Activated T-cell treated with anti-CD3 and anti-CD28 coated beads, Interleukin-2, amount 50 U/mL, for 72 hours (primary cell): ENCODE data around the gene CYSLTR2. TPM values are rescaled to one million over a fixed set of nuclear protein-coding genes. Genes with fewer than 3 reads are reported as not detected.

Source experiments
- ATAC-seq, 2 donors: fragments of 150-1000 bp; cut with Tn5 transposase; replicated peaks in 1 of 2; 2 replicates each; pipeline ENCODE4 v1.10.0; 2021; ENCODE audit warnings: moderate library complexity in 2 of 2, mild to moderate bottlenecking in 1 of 2
- DNase-seq, 2 donors: peaks; one replicate each; pipeline ENCODE4 v3.0.0; 2021 to 2022; ENCODE audit warnings: mixed read lengths in 1 of 2
- H3K27ac Mint-ChIP-seq: one replicate; pipeline ENCODE4 v1.8.0; 2022; ENCODE audit warnings: mild to moderate bottlenecking, moderate library complexity, mixed read lengths
- H3K27me3 Mint-ChIP-seq: one replicate; pipeline ENCODE4 v1.8.0; 2022; ENCODE audit warnings: low read depth, mixed read lengths
- H3K36me3 Mint-ChIP-seq, 2 donors: one replicate each; pipeline ENCODE4 v1.8.0; 2022; ENCODE audit warnings: mixed read lengths in 2 of 2, mild to moderate bottlenecking in 1 of 2; ENCODE audit not compliant: insufficient read depth in 2 of 2
- H3K4me1 Mint-ChIP-seq: one replicate; pipeline ENCODE4 v1.8.0; 2022; ENCODE audit warnings: low read depth, mixed read lengths
- H3K4me3 Mint-ChIP-seq, 2 donors: one replicate each; pipeline ENCODE4 v1.8.0; 2022; ENCODE audit warnings: mild to moderate bottlenecking in 2 of 2, mixed read lengths in 2 of 2, moderate library complexity in 2 of 2
- H3K9me3 Mint-ChIP-seq, 2 donors: one replicate each; pipeline ENCODE4 v1.8.0; 2022; ENCODE audit warnings: mixed read lengths in 2 of 2
- total RNA-seq, 2 donors: library from RNA; stranded (reverse); gene quantifications; one replicate each; pipeline ENCODE4 v1.2.3, GENCODE V29; 2022

The CYSLTR2 gene, protein sequence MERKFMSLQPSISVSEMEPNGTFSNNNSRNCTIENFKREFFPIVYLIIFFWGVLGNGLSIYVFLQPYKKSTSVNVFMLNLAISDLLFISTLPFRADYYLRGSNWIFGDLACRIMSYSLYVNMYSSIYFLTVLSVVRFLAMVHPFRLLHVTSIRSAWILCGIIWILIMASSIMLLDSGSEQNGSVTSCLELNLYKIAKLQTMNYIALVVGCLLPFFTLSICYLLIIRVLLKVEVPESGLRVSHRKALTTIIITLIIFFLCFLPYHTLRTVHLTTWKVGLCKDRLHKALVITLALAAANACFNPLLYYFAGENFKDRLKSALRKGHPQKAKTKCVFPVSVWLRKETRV
- total RNA-seq = 1 to 10 TPM; 3.1 to 4.0 TPM

DNA sequence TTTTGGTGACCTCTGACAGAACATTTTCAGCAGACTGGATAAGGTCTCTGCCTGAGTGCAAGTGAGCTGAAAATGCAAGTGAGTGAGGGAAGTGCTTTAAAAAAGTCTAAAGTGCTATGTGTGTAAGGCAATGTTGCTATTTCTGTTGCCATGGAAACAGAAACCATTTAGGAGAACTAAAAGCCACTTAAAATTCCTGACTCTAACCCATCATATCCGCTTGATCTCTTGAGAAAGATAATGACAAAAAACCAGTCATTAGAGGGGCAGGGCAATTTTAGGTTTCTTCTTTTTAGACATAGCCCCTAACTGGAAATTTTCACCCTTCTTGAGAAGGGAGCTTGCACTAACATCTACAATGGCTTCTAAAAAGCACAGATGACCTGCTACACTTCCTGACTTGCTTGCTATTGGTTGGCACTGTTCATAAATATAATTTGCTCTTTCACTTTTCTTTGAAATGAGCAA lies at the start of gene CYSLTR2:
Gene CYSLTR2 (plus strand): TSS at position 458 of the 468 bp plus-strand sequence. CDS start 52,889 bp downstream, outside the sequence.
- peaks cover 41% of the 10 kb centered on the region for H3K4me1 Mint-ChIP-seq

DNA sequence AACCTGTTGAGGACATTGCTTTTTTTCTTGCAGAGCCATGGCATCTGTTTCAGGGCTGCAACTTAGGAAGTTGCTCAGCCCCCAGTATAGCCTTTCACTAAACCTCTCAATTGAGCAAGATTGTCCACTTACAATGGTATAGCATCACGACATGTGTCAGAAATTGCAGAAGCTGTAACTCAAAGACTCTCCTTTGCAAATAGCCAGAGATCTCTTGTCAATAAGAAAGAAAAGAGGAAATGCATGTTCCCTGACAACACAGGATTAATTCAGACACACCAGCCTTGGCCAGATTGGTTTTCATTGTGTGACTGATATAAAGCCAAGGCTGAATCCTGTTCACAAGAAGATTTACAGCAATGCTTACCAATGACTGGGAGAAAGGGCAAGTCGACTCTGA lies 38.7 kb upstream of the CYSLTR2 start:
- DNase-seq = no peak
- Mint-ChIP-seq H3K4me1 (no peaks in the 10 kb centered on the region), H3K4me3 (no peak overlapping the region), H3K27me3 (no peaks in the 10 kb centered on the region), H3K27ac (no peak overlapping the region), H3K36me3 (peaks cover 0 to under 1% of the 10 kb centered on the region in 2 donors), H3K9me3 (peaks cover 5 to 11% of the 10 kb centered on the region in 2 donors)
- no peak for ATAC-seq

More for the DNA sequence above, at the start of gene CYSLTR2:
- Mint-ChIP-seq H3K27ac (peak within 1 kb of the TSS; percentile 87), H3K36me3 (no peaks in the 10 kb centered on the region), H3K4me3 (peak within 1 kb of the TSS; percentile 86 to 91), H3K27me3 (no peaks in the 10 kb centered on the region), H3K9me3 (no peaks in the 10 kb centered on the region)
- ATAC-seq = peak; percentile 88
- peak; percentile 2 to 18 for DNase-seq

DNA sequence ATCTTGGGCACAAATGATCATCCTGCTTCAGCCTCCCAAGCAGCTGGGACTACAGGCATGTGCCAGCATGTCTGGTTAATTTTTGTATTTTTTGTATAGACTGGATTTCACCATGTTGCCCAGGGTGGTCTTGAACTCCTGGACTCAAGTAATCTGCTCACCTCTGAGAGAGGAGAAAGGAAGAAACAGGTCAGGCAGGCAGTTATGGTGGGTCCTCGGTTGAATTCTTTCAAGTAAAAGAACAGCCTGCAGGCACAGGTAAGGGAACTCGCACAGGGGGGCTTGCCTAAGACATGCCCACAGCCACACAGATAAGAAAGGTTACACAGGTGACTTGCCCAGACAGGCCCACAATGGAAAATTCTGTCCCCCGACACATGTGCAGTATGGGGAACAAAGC lies 34.8 kb upstream of the CYSLTR2 start:
- Mint-ChIP-seq H3K36me3 (peaks cover 5 to 9% of the 10 kb centered on the region in 2 donors), H3K27me3 (no peaks in the 10 kb centered on the region), H3K4me3 (no peak overlapping the region), H3K4me1 (no peaks in the 10 kb centered on the region), H3K27ac (no peak overlapping the region), H3K9me3 (peaks cover 15 to 16% of the 10 kb centered on the region in 2 donors)
- no peak for ATAC-seq
- no peak for DNase-seq

DNA sequence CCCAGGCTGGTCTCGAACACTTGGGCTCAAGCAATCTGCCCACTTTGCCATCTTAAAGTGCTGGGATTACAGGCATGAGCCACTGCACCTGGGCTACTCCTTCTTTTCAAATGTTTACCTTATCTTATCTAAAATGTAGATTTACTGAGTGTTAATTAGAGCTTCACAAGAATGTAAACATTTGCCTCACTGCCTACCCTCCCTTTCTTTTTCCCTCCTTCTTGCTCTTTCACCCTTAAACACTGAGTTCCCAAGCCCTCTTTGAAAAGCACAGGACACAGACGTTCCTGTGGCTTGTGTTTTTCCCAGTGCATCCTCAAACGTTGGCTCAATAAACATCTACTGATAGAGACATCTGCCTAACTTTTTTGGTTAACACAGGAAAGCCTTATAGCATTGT lies 32.7 kb upstream of the CYSLTR2 start:
- H3K27ac Mint-ChIP-seq = no peak overlapping the region
- DNase-seq = no peak
- no peaks in the 10 kb centered on the region for H3K4me1 Mint-ChIP-seq

DNA sequence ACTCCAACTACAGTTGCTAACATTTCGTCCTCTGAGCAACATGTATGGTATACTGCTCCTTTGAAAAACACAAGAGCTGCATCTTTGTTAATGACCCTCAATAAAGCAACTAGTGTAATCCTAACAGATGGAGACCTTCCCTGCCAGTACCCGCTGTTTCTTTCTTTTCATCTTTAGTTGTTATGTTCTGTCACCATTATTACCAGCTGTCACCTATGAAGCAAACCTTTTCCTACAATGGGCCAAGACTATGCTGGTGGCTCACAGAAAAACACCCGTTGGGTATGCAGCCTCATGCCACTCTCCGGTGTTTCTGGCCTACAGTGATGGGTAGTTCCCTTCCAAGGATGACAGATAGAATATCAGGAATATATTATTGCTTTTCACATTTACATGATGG lies 29.7 kb upstream of the CYSLTR2 start:
- peaks cover 5 to 9% of the 10 kb centered on the region in 2 donors for H3K36me3 Mint-ChIP-seq
- H3K27me3 Mint-ChIP-seq = no peaks in the 10 kb centered on the region
- peaks cover under 1% of the 10 kb centered on the region for H3K4me1 Mint-ChIP-seq
- ATAC-seq (no peak), DNase-seq (no peak)
- peaks cover 4 to 15% of the 10 kb centered on the region in 2 donors for H3K9me3 Mint-ChIP-seq
- H3K27ac Mint-ChIP-seq = no peak overlapping the region
- no peak overlapping the region for H3K4me3 Mint-ChIP-seq

More for the DNA sequence above, 32.7 kb upstream of the CYSLTR2 start:
- Mint-ChIP-seq H3K27me3 (no peaks in the 10 kb centered on the region), H3K36me3 (peaks cover 5 to 9% of the 10 kb centered on the region in 2 donors), H3K4me3 (no peak overlapping the region), H3K9me3 (peaks cover 10 to 16% of the 10 kb centered on the region in 2 donors)
- no peak for ATAC-seq

DNA sequence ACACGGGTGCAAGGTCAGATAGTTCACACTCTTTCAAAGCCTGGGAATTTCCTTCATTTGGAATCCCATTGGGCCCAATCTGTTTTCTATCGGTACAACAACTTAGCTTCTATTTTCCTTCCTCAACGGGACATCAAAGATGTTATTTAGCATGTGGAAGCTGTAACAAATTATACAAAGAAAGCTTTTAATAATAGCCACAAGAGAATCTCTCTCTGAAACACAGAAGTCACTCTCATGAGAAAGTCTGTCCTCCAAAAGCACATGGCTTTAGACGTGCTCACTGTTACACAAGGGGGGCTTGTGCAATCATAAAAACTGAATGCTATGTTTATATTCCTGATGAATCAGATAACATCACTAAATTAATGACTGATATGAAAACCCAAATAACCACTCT lies 28.9 kb upstream of the CYSLTR2 start:
- no peak for DNase-seq
- H3K4me3 Mint-ChIP-seq = no peak overlapping the region
- no peak for ATAC-seq
- H3K27ac Mint-ChIP-seq = no peak overlapping the region
- peaks cover 7 to 14% of the 10 kb centered on the region in 2 donors for H3K9me3 Mint-ChIP-seq
- H3K4me1 Mint-ChIP-seq = peaks cover 5% of the 10 kb centered on the region
- peaks cover 5 to 9% of the 10 kb centered on the region in 2 donors for H3K36me3 Mint-ChIP-seq
- no peaks in the 10 kb centered on the region for H3K27me3 Mint-ChIP-seq

DNA sequence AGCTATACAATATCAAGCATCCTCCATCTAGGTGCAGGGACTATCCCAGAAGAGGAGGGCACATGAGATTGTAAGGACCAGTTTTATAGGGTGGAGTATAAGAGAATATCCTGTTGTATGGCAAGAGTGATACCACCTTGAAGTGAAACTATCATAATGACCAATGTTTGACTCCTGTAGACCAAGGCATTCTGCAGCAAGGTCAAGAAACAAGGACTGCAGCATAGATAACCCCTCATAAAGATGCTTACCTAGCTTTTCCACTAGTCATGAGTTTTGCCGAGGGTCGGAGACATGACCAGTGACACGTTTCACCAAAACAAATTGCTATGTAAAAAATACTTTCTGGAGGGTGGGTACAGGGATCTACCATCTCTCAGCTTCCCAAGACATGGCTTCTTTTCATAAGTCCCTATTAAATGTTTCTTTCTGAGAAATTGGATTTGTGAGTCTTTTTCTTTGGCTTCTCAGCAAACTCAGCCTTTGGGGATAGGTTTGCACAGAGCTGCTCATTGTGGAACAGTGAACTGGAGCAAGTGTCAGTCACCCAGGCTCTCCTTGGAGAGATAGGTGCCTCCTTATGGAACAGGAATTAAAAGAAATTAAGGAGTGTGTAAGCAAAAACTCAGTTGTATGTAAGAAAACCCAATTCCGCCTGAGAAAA lies 28.2 kb upstream of the CYSLTR2 start:
- DNase-seq = no peak
- no peak overlapping the region for H3K4me3 Mint-ChIP-seq
- H3K27ac Mint-ChIP-seq = no peak overlapping the region
- no peak for ATAC-seq
- no peaks in the 10 kb centered on the region for H3K27me3 Mint-ChIP-seq
- H3K9me3 Mint-ChIP-seq = peaks cover 7% of the 10 kb centered on the region in 2 donors
- peaks cover 5% of the 10 kb centered on the region in 2 donors for H3K36me3 Mint-ChIP-seq
- peaks cover 5% of the 10 kb centered on the region for H3K4me1 Mint-ChIP-seq

DNA sequence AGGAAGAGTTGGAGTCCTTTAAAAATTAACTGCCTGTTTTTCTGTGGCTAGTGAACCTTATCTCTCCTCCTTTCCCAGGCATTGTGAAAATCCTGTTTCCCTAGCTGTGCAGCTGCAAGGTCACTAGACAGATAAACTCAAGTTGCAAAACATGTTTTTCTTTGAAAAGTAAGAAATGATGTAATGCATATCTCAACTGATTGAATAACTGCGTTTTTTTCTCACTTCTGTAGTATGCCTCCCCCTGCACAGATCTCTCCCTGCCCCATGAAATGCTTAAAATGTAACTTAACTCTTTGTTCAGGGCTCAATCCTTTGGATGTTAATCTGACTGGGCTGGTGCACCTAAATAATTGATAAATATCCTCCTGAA lies 27.7 kb upstream of the CYSLTR2 start:
- DNase-seq (no peak), ATAC-seq (no peak)
- Mint-ChIP-seq H3K36me3 (peaks cover 5% of the 10 kb centered on the region in 2 donors), H3K9me3 (peaks cover 7% of the 10 kb centered on the region in 2 donors), H3K27ac (no peak overlapping the region), H3K4me3 (no peak overlapping the region), H3K27me3 (no peaks in the 10 kb centered on the region), H3K4me1 (peaks cover 5% of the 10 kb centered on the region)

DNA sequence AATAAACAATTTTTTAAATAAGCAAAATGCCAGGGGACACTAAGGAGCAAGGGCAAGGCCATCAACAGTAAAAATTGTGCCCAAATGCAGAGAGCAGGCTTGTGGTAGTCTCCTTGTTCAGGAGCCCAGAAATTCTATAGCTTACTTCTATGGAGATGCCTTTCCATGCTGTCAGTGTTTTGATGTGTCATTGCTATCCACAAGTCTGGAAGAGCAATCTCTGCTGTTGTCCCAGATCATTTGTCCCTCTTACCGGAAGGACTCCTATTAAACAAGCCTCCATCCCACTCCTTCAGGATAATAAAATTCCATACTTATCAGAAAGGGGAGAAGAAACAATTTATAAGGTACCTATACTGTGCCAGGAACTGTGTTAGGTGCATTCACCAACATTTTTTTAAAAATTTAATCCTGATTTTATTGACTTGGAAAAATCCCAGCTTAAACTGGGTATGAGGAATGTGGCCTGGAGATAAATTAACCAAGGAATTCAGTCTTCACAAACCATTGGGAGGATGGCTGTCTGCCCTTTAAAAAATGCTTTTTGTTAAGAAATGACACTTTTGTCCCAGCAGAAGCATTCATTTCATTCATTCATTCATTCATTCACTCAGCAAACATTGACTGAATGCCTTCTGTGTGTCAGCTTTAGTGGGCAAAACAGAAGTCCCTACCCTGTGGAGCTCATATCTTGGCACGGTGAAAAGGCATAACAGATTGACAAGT lies 26.8 kb upstream of the CYSLTR2 start:
- Mint-ChIP-seq H3K4me3 (no peak overlapping the region), H3K27ac (no peak overlapping the region), H3K27me3 (no peaks in the 10 kb centered on the region), H3K9me3 (peaks cover 2 to 4% of the 10 kb centered on the region in 2 donors), H3K36me3 (no peaks in the 10 kb centered on the region), H3K4me1 (peaks cover 5% of the 10 kb centered on the region)
- no peak for DNase-seq
- no peak for ATAC-seq

DNA sequence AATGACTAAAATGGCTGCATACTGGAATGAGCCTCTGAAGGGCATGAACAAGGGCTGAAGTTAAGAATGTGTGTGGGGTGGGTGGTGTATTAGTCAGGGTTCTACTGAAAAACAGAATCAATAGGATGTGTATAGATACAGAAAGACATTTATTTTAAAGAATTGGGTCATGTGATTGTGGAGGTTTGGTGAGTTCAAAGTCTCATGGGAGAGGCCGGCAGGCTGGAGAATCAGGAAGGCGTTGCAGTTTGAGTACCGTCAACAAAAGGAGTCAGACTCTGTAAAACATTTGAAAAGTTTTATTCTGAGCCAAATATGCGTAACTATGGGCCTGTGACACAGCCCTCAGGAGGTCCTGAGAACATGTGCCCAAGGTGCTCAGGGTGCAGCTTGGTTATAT lies 24.5 kb upstream of the CYSLTR2 start:
- ATAC-seq (no peak), DNase-seq (no peak)
- peaks cover 5 to 6% of the 10 kb centered on the region in 2 donors for H3K9me3 Mint-ChIP-seq
- no peak overlapping the region for H3K4me3 Mint-ChIP-seq
- H3K4me1 Mint-ChIP-seq = peaks cover 5% of the 10 kb centered on the region
- H3K36me3 Mint-ChIP-seq = peaks cover 0 to 2% of the 10 kb centered on the region in 2 donors
- H3K27me3 Mint-ChIP-seq = no peaks in the 10 kb centered on the region
- H3K27ac Mint-ChIP-seq = no peak overlapping the region

DNA sequence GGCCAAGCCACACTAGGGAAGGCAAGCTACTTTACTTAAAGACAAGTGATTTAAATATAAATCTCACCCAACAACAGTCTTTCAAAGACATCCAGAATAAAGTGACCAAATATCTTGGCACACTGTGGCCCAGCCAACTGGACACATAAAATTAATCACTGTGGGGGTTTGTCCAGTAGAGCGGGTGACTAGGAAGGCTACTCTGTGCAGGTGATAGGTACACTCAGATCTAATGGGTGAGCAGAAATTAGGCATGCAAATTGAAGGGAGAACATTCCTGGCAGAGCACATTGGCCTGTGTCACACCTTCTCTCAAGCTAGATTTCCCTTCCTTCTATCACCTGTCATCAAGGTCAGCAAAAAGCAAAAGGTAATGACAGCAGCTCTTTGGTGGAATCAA lies 23.4 kb upstream of the CYSLTR2 start:
- H3K27ac Mint-ChIP-seq = no peak overlapping the region

DNA sequence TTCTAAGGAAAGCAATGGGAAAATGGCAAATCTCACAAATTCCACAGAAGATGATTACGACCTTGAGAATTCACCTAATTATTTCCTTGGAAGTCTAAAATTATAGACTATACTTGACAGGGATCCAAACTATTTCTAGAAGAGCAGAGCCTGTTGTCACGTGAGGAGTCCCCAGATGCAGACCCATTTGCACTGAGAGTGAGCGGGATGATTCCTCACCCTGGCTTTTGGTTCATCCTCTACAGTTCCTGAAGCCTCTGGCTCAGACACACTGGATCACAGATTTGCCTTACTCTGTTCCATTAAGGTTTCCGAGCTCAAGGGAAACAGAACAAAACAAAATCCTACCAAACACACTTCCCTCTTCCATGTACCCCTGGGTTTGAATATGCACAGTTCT lies 23.0 kb upstream of the CYSLTR2 start:
- Mint-ChIP-seq H3K27ac (no peak overlapping the region), H3K4me3 (no peak overlapping the region), H3K4me1 (peaks cover 5% of the 10 kb centered on the region), H3K9me3 (peaks cover 5 to 6% of the 10 kb centered on the region in 2 donors), H3K27me3 (no peaks in the 10 kb centered on the region), H3K36me3 (peaks cover 0 to 2% of the 10 kb centered on the region in 2 donors)
- ATAC-seq (no peak), DNase-seq (no peak)

More for the DNA sequence above, 23.4 kb upstream of the CYSLTR2 start:
- ATAC-seq (no peak), DNase-seq (no peak)
- Mint-ChIP-seq H3K9me3 (peaks cover 5 to 6% of the 10 kb centered on the region in 2 donors), H3K36me3 (peaks cover 0 to 2% of the 10 kb centered on the region in 2 donors), H3K27me3 (no peaks in the 10 kb centered on the region), H3K4me1 (peaks cover 5% of the 10 kb centered on the region), H3K4me3 (no peak overlapping the region)

DNA sequence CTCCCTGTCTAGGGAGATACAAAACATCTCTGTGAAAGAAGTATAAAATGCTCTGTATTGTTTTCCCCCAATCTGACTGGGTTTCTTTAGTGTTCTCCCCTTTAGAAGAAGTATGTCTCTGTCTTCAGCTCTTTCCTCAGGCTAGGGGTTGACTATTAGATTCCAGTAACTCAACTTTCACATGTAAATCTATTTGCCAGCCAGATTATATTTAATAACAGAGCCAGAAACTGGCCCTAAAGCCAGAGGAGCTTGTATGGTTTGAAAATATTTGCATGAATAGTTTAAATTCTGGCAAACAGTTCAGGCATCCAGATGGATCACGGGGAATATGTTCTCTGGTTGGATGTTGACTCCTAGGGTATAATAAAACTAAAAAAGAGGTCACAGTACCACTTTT lies 22.3 kb upstream of the CYSLTR2 start:
- Mint-ChIP-seq H3K27ac (no peak overlapping the region), H3K4me1 (peaks cover 5% of the 10 kb centered on the region)
- DNase-seq = no peak

More for the DNA sequence above, 22.3 kb upstream of the CYSLTR2 start:
- H3K4me3 Mint-ChIP-seq = no peak overlapping the region
- H3K9me3 Mint-ChIP-seq = peaks cover 6 to 10% of the 10 kb centered on the region in 2 donors
- no peaks in the 10 kb centered on the region for H3K27me3 Mint-ChIP-seq
- no peak for ATAC-seq
- H3K36me3 Mint-ChIP-seq = peaks cover 4 to 5% of the 10 kb centered on the region in 2 donors
